GM19025 (cell line): Measurements from ENCODE around the gene BAZ1B.
"Not testable (repeated sequence)": the region's sequence is repeated elsewhere in the genome, so short reads cannot be mapped to it uniquely, and the experiment has no call there.

ENCODE experiments used
- ATAC-seq: cut with Tn5 transposase; IDR thresholded peaks from one replicate; pipeline ENCODE4 v1.9.1; 2021; ENCODE audit warnings: mild to moderate bottlenecking, low read depth, moderate library complexity; ENCODE audit not compliant: unreplicated experiment

Gene BAZ1B, protein sequence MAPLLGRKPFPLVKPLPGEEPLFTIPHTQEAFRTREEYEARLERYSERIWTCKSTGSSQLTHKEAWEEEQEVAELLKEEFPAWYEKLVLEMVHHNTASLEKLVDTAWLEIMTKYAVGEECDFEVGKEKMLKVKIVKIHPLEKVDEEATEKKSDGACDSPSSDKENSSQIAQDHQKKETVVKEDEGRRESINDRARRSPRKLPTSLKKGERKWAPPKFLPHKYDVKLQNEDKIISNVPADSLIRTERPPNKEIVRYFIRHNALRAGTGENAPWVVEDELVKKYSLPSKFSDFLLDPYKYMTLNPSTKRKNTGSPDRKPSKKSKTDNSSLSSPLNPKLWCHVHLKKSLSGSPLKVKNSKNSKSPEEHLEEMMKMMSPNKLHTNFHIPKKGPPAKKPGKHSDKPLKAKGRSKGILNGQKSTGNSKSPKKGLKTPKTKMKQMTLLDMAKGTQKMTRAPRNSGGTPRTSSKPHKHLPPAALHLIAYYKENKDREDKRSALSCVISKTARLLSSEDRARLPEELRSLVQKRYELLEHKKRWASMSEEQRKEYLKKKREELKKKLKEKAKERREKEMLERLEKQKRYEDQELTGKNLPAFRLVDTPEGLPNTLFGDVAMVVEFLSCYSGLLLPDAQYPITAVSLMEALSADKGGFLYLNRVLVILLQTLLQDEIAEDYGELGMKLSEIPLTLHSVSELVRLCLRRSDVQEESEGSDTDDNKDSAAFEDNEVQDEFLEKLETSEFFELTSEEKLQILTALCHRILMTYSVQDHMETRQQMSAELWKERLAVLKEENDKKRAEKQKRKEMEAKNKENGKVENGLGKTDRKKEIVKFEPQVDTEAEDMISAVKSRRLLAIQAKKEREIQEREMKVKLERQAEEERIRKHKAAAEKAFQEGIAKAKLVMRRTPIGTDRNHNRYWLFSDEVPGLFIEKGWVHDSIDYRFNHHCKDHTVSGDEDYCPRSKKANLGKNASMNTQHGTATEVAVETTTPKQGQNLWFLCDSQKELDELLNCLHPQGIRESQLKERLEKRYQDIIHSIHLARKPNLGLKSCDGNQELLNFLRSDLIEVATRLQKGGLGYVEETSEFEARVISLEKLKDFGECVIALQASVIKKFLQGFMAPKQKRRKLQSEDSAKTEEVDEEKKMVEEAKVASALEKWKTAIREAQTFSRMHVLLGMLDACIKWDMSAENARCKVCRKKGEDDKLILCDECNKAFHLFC (N-terminal part only)

DNA sequence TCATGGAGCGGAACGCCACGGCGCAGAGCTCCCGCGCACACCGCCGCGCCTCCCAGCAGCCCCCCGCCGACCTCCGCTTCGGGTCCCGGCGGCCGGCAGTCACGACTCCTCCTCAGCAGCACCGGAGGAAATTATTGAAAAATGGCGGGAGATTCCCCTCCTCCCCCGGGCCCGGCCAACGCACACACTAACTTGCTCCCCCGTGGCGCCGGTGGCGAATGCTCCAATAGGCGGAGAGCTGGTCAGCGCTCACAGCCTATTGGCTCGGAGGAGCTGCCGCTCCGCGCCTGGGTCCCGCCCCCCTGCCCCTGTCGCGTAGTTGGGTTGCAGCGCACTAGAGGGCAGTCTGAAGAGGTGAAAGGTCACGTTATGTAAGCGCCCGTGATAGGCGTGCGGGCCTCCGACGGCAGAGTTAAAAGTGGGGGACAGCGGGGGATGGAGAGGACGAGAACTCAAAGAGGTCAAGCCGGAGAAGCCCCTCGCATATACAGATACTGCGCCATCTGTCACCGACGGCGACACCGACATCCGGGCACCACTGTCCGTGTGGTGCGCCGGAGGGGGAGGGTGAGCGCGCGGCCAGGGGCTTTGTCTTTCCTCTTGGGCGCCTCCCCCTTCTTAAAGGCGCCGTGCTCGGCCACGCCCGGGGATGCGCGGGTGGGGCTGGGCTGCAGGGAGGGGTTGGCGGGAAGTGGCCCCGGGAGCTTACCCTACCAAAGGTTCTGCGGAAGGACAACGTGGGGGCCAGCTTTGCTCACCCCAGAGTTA is at the start of gene BAZ1B:
BAZ1B (minus strand) TSS at position 189 of the 768 bp plus-strand sequence. CDS start 360 bp downstream, outside the sequence.
- peak; percentile 82 for ATAC-seq

DNA sequence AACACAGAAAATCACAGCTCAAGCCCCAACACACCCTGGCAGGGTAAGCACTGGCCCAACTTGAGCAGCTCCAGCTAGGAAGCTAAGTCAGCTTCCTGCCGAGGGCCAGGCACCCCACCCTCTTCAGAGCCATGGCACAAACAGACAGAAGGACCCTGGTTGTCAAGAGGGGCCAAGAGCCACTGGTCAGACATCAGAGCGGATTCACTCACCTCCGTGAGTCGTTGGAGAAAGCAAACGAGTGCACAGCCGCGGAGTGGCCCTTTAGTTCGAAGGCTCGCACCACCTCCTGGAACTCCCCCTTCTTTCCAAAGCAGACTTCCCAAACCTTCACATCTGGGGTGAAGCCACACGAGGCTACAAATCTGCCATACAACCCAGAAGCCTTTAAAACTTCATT is 48.9 kb upstream of the BAZ1B start:
- no peak for ATAC-seq

DNA sequence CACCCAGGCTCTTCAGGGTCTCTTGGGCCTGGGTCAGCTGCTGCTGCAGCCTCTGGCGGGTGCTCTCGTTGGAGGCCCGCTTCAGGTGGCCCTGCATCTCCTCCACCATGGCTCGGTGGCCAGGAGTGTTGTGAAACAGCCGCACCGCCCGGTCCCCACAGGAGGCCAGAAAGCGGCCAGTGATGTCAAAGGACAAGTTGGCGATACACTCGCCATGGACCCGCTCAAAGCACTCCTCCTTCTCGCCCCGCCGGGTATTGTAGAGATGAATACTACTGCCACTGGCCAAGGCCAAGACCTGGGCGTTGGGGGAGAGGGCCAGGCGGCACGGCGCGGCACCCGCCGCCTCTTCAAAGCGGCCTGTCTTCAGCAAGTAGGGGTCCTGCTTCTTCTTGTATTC is 48.4 kb upstream of the BAZ1B start:
- ATAC-seq: no peak

DNA sequence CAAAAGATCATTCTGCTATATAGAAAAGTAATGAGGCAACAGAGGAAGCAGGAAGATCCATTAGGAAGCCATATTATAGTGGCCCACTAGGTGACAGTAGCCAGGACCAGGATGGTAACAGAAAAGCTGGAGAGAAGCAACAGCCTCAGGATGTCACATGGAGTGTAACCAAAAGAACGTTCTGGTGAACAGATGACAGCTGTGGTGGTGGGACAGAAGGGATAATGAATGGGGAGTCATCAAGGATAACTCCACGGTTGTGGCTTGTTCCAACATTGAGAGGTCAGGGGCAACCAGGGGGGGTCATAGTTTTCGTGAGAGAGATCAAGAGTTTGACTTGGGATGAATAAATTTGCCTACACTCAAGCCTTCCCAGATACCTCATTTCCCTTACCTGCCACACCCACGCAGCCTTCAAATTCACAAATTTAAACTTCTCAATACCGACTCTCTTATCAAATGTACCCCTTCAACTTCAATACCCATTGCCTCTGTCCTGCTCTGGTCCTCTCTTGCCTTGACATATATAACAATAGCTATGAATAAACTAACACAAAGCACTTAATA is 47.0 kb upstream of the BAZ1B start:
- no peak for ATAC-seq

DNA sequence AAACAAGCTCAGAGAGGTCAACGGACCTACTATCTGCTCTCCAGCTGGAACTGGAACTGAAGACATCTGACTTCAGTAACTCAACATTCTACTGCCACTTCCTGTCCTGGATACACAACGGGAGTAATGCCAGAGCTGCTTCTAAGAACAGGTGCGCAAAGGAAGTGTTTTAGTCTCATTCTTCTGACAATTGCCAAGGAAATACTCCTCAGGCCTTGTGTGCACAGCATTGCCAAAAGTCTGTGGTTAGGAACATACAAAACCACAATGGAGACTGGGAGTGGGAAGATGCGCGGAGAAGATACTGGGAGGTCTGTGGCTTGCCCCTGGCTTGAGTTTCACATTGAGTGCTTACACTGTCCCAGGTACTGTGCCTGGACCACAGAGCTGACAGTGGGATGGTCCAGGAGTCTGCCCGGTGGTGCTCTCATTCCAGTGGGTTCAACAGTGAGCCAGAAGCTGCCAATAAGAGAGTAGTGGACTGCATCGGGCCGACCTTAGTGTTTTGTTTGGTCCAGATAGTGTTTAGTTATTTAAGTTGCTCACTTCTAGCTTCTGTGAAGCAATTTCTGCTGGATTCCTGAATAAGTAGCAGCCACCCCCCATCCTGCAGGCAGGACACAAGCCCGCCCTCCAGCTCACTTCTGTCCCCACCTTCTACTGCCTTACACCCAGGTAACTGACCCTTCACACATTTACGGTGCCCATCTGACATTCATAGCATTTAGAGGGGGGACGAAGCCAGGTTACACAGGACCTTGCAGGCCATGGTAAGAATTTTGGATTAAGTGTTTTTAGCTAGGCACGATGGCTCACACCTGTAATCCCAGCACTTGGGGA is 46.0 kb upstream of the BAZ1B start:
- ATAC-seq: no peak

DNA sequence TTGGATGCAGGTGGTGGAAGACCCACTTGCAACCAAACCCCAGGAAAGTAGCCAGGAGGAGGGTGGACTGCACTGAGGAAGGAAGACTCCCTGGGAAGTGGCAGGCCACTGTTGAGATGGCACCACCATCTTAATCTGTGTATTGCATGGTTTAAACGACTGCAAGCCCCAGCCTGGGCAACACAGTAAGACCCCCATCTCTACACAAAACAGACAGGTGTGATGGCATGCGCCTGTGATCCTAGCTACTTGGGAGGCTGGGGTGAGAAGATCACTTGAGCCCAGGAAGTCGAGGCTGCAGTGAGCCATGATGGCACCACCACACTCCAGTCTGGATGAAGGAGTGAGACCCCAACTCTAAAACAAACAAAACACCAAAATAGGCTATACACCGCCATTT is 45.0 kb upstream of the BAZ1B start:
- no peak for ATAC-seq

DNA sequence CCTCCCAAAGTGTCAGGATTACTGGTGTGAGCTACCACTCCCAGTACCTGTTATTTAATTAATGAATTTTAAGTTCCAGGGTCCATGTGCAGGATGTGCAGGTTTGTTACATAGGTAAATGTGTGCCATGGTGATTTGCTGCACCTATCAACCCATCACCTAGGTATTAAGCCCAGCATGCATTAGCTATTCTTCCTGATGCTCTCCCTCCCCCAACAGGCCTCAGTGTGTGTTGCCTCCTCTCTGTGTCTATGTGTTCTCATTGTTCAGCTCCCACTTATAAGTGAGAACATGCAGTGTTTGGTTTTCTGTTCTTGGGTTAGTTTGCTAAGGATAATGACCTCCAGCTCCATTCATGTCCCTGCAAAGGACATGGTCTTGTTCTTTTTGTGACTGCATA is 44.3 kb upstream of the BAZ1B start:
- not testable (repeated sequence) for ATAC-seq

DNA sequence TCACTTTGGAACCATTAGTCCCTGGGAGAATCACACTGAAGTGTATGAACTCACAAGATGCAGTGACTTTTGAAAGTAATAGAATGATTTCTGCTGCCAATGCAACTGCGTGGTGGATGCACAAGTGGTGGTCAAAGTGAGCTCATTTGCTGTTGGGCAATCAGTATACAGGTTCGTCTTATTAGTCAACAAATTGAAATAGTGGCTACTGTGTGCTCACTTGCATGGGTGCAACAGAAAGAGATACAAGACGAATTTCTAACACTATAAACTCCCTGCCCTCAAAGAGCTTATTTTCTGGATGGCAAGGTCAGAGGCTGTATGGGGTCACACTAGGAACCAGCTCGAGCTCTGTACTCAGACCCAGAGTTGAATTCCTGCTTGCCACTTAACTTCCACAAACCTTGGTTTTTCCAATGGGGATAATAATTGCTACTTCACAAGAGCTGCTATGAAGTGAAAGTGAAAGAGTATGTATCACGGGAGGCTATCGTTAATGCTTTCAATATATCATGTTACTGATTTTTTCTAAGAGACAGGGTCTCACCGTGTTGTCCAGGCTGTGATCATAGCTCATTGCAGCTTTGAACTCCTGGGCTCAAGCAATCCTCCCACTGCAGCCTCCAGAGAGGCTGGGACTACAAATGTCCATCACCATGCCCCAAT is 43.7 kb upstream of the BAZ1B start:
- ATAC-seq: no peak

DNA sequence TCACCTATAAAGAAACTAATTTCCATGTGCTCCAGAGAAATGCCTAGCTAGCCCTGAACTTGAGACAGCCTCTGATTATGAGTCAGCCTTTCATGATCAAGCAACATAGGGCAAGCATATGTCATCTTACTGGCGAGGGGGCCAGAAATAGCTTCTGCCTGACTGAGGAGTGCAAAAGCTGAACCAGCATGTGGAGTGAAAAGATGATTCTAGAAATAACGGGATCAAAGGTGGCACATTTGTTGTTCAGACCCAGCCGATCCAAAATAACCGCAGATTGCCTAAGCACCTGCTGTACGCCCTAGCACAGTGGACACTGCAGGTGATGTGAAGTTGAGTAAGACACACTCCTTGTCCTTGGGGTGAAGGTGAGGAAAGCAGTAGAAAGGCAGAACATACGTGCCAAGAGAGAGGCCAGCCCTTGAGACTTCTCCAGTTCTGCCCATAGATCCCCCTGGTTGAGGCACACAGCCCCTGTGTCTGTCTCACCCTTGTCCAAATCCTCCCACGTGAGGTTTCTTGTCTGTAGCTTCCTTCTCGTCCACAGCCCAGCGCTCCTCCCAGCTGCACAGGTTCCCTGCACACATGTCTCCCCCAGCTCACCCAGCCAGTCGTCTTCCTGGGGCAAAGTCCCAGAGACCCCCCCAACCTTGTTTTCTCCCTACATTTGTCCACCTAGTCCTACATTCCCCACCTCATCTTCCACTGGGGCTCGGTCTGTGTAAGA is 38.2 kb upstream of the BAZ1B start:
- ATAC-seq: no peak

DNA sequence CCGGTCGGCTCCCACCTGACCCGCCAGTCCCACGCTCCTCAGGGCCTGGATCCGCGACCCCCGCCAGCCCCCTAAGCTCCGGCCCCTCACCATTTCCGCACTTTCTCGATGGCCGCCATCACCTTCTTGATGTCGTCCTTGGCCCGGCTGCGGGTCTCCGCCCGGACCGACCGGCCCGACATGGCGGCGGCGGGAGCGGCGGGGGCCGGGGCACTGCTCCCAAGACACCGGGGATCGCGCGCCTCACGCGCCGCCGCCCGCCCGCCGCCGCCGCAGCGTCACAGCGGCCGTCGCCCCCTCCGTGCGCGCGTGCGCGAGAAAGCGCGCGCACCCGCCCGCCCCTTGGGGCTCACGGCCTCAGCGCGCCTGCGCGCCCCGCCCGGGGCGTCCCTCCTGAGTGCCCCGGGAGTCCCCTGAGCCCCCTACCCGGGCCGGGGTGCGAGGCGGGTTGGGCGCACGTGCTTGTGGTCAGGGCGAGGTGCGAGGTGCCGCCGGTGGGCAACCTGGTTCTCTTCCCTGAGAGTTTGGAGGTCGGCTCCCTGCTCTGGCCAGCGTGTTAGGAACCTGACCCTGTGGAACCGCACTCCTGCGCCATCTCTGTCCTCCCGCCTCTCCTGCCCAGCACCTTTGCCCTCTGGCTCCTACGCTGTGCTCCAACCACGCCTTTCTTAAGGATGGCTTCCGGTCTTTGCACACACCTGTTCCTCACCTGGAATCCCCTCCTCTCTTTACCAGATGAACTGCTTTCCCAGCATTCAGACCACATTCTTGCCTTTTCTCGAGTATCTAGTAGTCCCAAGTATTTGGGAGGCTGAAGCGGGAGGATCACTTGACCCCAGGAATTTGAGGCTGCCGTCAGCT is 35.5 kb upstream of the BAZ1B start, which contains the start of gene BCL7B:
BCL7B (minus strand) TSS at position 294 of the 861 bp plus-strand sequence; CDS start at position 182, 112 bp downstream.
- peak; percentile 35 for ATAC-seq

DNA sequence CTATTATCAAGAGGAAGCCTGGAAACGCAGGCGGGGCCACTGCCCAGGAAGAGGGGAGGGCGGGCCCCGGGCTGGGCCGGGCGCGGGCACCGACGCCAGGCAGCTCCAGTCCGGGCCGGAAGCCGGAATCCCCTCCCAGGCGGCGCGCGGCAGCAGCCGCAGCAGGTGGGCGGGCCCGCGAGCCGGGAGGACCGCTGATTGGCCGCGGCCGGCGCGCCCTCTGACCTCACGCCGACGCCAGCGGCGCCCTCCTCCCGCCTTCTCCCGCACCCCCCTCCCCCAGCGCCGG is 35.0 kb upstream of the BAZ1B start:
- ATAC-seq: peak; percentile 76

DNA sequence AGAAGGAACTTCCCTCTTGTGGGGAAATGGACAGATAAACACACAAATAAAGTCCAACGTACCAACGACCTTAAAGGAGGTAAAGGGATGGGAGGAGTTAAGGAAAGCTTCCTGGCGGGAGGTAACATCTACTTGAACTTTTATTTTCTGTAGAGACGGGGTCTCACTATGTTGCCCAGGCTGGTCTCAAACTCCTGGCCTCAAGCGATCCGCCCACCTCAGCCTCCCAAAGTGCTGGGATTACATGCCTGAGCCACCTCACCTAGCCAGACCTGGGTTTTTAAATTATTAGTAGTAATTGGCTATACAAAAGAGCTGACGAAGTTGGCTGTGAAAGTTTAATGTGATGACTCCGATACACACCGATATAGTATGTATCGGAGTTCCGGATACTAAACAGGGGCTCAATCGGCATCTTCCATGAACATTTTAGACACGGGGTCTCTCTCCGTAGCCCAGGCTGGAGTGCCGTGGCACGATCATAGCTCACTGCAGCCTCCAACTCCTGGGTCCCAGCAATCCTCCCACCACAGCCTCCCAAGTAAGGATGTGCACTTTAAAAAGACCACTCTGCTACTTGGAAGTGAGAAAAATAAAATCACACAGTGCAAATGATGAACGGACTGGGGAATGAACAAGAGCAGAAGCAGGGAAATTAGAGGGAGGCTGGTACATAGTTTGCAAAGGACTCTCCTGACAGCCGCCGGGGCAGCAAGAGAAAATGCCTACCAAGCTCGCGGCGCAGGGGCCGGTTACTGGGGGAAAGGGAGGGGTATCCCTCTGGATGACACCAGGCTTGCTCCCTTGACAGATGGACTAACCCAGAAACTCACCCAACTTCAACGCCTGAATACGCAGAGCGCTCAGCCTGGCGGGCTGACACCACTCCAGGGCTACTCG is 34.4 kb upstream of the BAZ1B start:
- no peak for ATAC-seq

DNA sequence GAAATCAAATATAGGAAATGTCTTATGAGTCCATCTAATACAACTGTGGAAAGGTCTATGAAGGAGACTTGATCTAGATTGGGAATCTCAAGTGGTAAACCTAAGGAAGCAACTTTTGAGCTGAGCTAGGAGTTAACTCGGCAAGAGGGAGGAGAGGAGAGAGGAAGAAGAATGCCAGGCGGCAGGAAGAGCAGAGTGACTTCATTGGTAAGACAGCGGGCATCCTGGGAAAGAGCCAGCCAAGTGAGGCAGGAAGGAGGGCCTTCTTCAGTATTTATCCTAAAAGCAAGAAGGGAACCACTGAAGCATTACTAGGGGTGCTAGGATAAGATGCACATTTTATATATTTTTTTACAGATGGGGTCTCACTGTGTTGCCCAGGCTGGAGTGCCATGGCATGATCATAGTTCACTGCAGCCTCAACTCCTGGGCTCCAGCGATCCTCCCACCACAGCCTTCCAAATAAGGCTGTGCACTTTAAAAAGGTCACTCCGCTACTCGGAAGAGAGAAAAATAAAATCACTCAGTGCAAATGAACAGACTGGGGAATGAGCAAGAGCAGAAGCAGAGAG is 33.4 kb upstream of the BAZ1B start:
- ATAC-seq: no peak

DNA sequence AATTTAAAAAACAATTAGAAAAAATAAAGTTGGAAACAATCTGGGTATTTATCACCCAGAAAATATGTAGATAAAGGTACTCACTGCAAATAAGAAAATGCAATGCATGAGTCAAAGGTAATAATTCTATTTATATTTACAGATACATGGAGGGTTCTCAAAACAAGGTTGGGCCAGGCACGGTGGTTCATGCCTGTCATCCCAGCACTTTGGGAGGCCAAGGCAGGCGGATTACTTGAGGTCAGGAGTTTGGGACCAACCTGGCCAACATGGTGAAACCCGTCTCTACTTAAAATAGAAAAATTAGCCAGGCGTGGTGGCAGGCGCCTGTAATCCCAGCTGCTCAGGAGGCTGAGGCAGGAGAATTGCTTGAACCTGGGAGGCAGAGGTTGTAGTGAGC is 28.0 kb upstream of the BAZ1B start:
- not testable (repeated sequence) for ATAC-seq

DNA sequence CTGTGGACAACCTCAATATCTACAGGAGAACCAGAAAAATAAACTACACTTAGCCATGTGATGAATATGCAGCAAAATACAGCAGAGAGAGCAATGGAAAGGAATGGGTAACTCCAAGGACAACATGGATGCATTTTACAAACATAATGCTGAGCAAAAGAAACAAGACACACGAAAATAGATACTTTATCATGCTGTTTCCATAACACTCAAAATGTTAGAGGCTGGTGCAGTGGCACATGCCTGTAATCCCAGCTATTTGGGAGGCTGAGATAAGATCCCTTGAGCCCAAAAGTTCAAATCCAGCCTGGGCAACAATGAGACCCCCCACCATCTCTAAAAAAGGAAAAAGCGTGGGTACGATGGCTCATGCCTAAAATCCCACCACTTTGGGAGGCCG is 27.1 kb upstream of the BAZ1B start:
- no peak for ATAC-seq

DNA sequence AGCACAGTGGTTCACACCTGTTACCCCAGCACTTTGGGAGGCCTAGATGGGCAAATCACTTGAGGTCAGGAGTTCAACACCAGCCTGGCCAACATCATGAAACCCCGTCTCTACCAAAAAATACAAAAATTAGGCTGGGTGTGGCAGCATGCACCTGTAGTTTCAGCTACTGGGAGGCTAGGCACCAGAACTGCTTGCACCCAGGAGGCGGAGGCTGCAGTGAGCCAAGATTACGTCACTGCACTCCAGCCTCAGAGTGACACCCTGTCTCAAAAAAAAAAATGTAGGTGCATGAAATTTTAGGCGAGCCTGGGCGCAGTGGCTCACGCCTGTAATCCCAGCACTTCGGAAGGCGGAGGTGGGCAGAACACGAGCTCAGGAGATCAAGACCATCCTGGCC is 25.7 kb upstream of the BAZ1B start:
- ATAC-seq: no peak
